Activated CD4-positive, alpha-beta memory T cell treated with anti-CD3 and anti-CD28 coated beads for 36 hours (primary cell): ENCODE measurements around the gene CD3E. TPM values are rescaled to one million over a fixed set of nuclear protein-coding genes. Genes with fewer than 3 reads are reported as not detected.

ENCODE experiments used
- CTCF ChIA-PET: fragments of 350-600 bp; sonication (Branson Sonifier 250); formaldehyde crosslinking; loops from one replicate; lab custom pipeline; 2021; ENCODE audit warnings: antibody characterized with exemption, inconsistent platforms; lab: Charles Lee
- POLR2A ChIA-PET: fragments of 350-600 bp; sonication (Branson Sonifier 250); formaldehyde crosslinking; loops from one replicate; lab custom pipeline; 2021; ENCODE audit warnings: antibody characterized with exemption; lab: Charles Lee
- DNase-seq: peaks from one replicate; pipeline ENCODE4 v3.0.0-alpha.2; 2020
- H3K27ac Mint-ChIP-seq: one replicate; pipeline ENCODE4 v1.8.0; 2021; ENCODE audit warnings: mixed read lengths
- H3K27me3 Mint-ChIP-seq: one replicate; pipeline ENCODE4 v1.8.0; 2021; ENCODE audit warnings: mixed read lengths
- H3K36me3 Mint-ChIP-seq: one replicate; pipeline ENCODE4 v1.8.0; 2021; ENCODE audit warnings: mixed read lengths
- H3K4me1 Mint-ChIP-seq: one replicate; pipeline ENCODE4 v1.8.0; 2021; ENCODE audit warnings: low read depth, mixed read lengths
- H3K4me3 Mint-ChIP-seq: one replicate; pipeline ENCODE4 v1.8.0; 2021; ENCODE audit warnings: mild to moderate bottlenecking, mixed read lengths
- H3K9me3 Mint-ChIP-seq: one replicate; pipeline ENCODE4 v1.8.0; 2021; ENCODE audit warnings: mixed read lengths
- intact Hi-C: fragments of 100-400 bp; cut with micrococcal nuclease; formaldehyde crosslinking; loops from one replicate; pipeline ENCODE4 v1.15.1; 2023
- total RNA-seq, 2 experiments: library from RNA; stranded (reverse); gene quantifications; one replicate each; pipeline ENCODE4 v1.2.3, GENCODE V29; 2021

Gene CD3E
- total RNA-seq, 2 experiments from 2014 or later = 476 to 488 TPM

- ChIA-PET POLR2A (interaction anchor here (1.0 to 1.4 kb wide), 2 partner anchors 111 to 119 kb away, joined by 3 to 11 read pairs; partner anchors contain the start of gene JAML), CTCF (interaction anchor here (0.8 to 5.0 kb wide), 4 partner anchors 10 to 197 kb away, joined by 3 to 29 read pairs (median 18); partner anchors contain the start of gene CD3E)
- Mint-ChIP-seq H3K4me3 (peak overlapping the region; percentile 82), H3K36me3 (peaks cover 48% of the 10 kb centered on the region), H3K27ac (peak overlapping the region; percentile 98), H3K4me1 (peaks cover 51% of the 10 kb centered on the region), H3K27me3 (no peaks in the 10 kb centered on the region), H3K9me3 (no peaks in the 10 kb centered on the region)
- intact Hi-C loops = loop anchor here (2.0 to 5.0 kb wide), 4 partner anchors 54 to 196 kb away; no protein-coding TSS in a partner anchor
- peak; percentile 68 for DNase-seq
Measured at GRCh38 chr11:118343248-118343647, 38.7 kb downstream of the CD3E start.

GRCh38 chr11:118343981-118344515 is 39.5 kb downstream of the CD3E start, which contains the start of gene CD3G:
Gene CD3G, plus strand, starts transcription at chr11:118344344. Its CDS starts 80 bp downstream, at chr11:118344424.
- POLR2A ChIA-PET = interaction anchor here (0.6 kb wide), 2 partner anchors 107 to 145 kb away, joined by 3 read pairs; no protein-coding TSS in a partner anchor
- intact Hi-C loops = loop anchor here (1.0 to 5.0 kb wide), 7 partner anchors 9 to 197 kb away; partner anchors contain the start of gene UBE4A
- H3K9me3 Mint-ChIP-seq = no peaks in the 10 kb centered on the region
- peak; percentile 81 for DNase-seq
- no peaks in the 10 kb centered on the region for H3K27me3 Mint-ChIP-seq
- H3K4me3 Mint-ChIP-seq = peak within 1 kb of the TSS; percentile 82
- CTCF ChIA-PET = interaction anchor here (0.7 to 5.1 kb wide), 5 partner anchors 9 to 146 kb away, joined by 3 to 34 read pairs (median 16); partner anchors contain the start of gene CD3E
- H3K4me1 Mint-ChIP-seq = peaks cover 52% of the 10 kb centered on the region
- peaks cover 47% of the 10 kb centered on the region for H3K36me3 Mint-ChIP-seq
- H3K27ac Mint-ChIP-seq = peak within 1 kb of the TSS; percentile 98

GRCh38 chr11:118349475-118349874 is 44.9 kb downstream of the CD3E start:
- CTCF ChIA-PET = interaction anchor here (0.9 to 2.5 kb wide), 3 partner anchors 54 to 178 kb away, joined by 3 to 7 read pairs (median 3); no protein-coding TSS in a partner anchor
- POLR2A ChIA-PET = interaction anchor here (1.5 kb wide), 1 partner anchor 9 kb away, joined by 3 read pairs; no protein-coding TSS in a partner anchor
- no peaks in the 10 kb centered on the region for H3K9me3 Mint-ChIP-seq
- H3K36me3 Mint-ChIP-seq = peaks cover 45% of the 10 kb centered on the region
- no peaks in the 10 kb centered on the region for H3K27me3 Mint-ChIP-seq
- H3K4me1 Mint-ChIP-seq = peaks cover 44% of the 10 kb centered on the region
- no peak for DNase-seq
- peak overlapping the region; percentile 20 for H3K27ac Mint-ChIP-seq
- intact Hi-C loops = no loop called here
- H3K4me3 Mint-ChIP-seq = no peak overlapping the region

GRCh38 chr11:118353084-118353710 is 48.7 kb downstream of the CD3E start:
- Mint-ChIP-seq H3K27ac (peak overlapping the region; percentile 71), H3K9me3 (no peaks in the 10 kb centered on the region), H3K4me3 (no peak overlapping the region), H3K4me1 (peaks cover 23% of the 10 kb centered on the region), H3K36me3 (peaks cover 33% of the 10 kb centered on the region), H3K27me3 (no peaks in the 10 kb centered on the region)
- CTCF ChIA-PET = interaction anchor here (0.6 to 4.3 kb wide), 15 partner anchors 10 to 182 kb away, joined by 3 to 19 read pairs (median 4); partner anchors contain the start of genes CD3D, CD3E and CD3G
- POLR2A ChIA-PET = no interaction called here
- intact Hi-C loops = loop anchor here (1.0 kb wide), 2 partner anchors 9 to 47 kb away; partner anchors contain the start of gene CD3G
- no peak for DNase-seq

- H3K27me3 Mint-ChIP-seq = peaks cover 2% of the 10 kb centered on the region
Measured at GRCh38 chr11:118358071-118358470, 53.5 kb downstream of the CD3E start.

GRCh38 chr11:118359295-118359958 is 54.9 kb downstream of the CD3E start, which contains the start of gene UBE4A:
Gene UBE4A, plus strand, starts transcription at chr11:118359600. Its CDS starts 5,481 bp downstream, at chr11:118365081.
- Mint-ChIP-seq H3K27me3 (peaks cover 2% of the 10 kb centered on the region), H3K4me1 (peaks cover 45% of the 10 kb centered on the region), H3K36me3 (peaks cover 9% of the 10 kb centered on the region), H3K4me3 (peak within 1 kb of the TSS; percentile 96), H3K27ac (peak within 1 kb of the TSS; percentile 93), H3K9me3 (no peaks in the 10 kb centered on the region)
- DNase-seq = peak; percentile 99
- CTCF ChIA-PET = interaction anchor here (1.1 to 2.2 kb wide), 4 partner anchors 12 to 188 kb away, joined by 3 to 11 read pairs (median 9); no protein-coding TSS in a partner anchor
- intact Hi-C loops = loop anchor here (1.0 to 5.0 kb wide), 5 partner anchors 15 to 215 kb away; partner anchors contain the start of genes ATP5MG and CD3G
- POLR2A ChIA-PET = interaction anchor here (0.7 to 1.3 kb wide), 4 partner anchors 11 to 250 kb away, joined by 3 to 4 read pairs (median 3); no protein-coding TSS in a partner anchor

More at GRCh38 chr11:118358071-118358470, 53.5 kb downstream of the CD3E start:
- H3K9me3 Mint-ChIP-seq = no peaks in the 10 kb centered on the region
- no peak overlapping the region for H3K4me3 Mint-ChIP-seq
- intact Hi-C loops = loop anchor here (2.0 to 5.0 kb wide), 4 partner anchors 13 to 213 kb away; partner anchors contain the start of genes ATP5MG and CD3G
- H3K4me1 Mint-ChIP-seq = peaks cover 41% of the 10 kb centered on the region
- CTCF ChIA-PET = no interaction called here
- peaks cover 8% of the 10 kb centered on the region for H3K36me3 Mint-ChIP-seq
- H3K27ac Mint-ChIP-seq = peak overlapping the region; percentile 93
- no peak for DNase-seq
- POLR2A ChIA-PET = interaction anchor here (0.6 kb wide), 1 partner anchor 16 kb away, joined by 6 read pairs; no protein-coding TSS in a partner anchor

GRCh38 chr11:118364956-118365615 is 60.6 kb downstream of the CD3E start:
- intact Hi-C loops = loop anchor here (2.0 kb wide), 1 partner anchor 34 kb away; no protein-coding TSS in a partner anchor
- DNase-seq = no peak
- H3K4me1 Mint-ChIP-seq = peaks cover 35% of the 10 kb centered on the region
- POLR2A ChIA-PET = interaction anchor here (0.5 kb wide), 1 partner anchor 162 kb away, joined by 3 read pairs; no protein-coding TSS in a partner anchor
- no peak overlapping the region for H3K27ac Mint-ChIP-seq
- CTCF ChIA-PET = interaction anchor here (0.7 to 3.8 kb wide), 7 partner anchors 13 to 193 kb away, joined by 3 to 14 read pairs (median 4); no protein-coding TSS in a partner anchor
- H3K36me3 Mint-ChIP-seq = peaks cover 26% of the 10 kb centered on the region
- no peak overlapping the region for H3K4me3 Mint-ChIP-seq
- no peaks in the 10 kb centered on the region for H3K27me3 Mint-ChIP-seq
- H3K9me3 Mint-ChIP-seq = no peaks in the 10 kb centered on the region

Other genes starting within 250 kb of the CD3E start
- not detected for gene TMPRSS4, start 227.7 kb upstream of the CD3E start, total RNA-seq
- under 1 TPM; 0.22 to 0.40 TPM for gene SMIM35, start 217.8 kb upstream of the CD3E start, total RNA-seq
- gene SCN4B, start 151.9 kb upstream of the CD3E start, total RNA-seq = under 1 TPM; 0.22 to 0.36 TPM
- not detected for gene SCN2B, start 128.1 kb upstream of the CD3E start, total RNA-seq
- 100 to 1,000 TPM; 155 to 163 TPM for gene JAML, start 79.7 kb upstream of the CD3E start, total RNA-seq
- gene MPZL3, start 52.4 kb upstream of the CD3E start, total RNA-seq = 10 to 100 TPM; 47.3 to 49.0 TPM
- gene MPZL2, start 40.4 kb upstream of the CD3E start, total RNA-seq = 10 to 100 TPM; 15.8 to 17.8 TPM
- gene CD3D, start 38.0 kb downstream of the CD3E start, total RNA-seq = 100 to 1,000 TPM; 321 to 346 TPM
- 100 to 1,000 TPM; 137 to 138 TPM for gene CD3G, start 39.6 kb downstream of the CD3E start, total RNA-seq
- 10 to 100 TPM; 39.1 to 40.4 TPM for gene UBE4A, start 54.9 kb downstream of the CD3E start, total RNA-seq
- gene ATP5MG, start 96.9 kb downstream of the CD3E start, total RNA-seq = 100 to 1,000 TPM; 298 to 306 TPM
- 10 to 100 TPM; 61.5 to 72.4 TPM for gene KMT2A, start 131.8 kb downstream of the CD3E start, total RNA-seq
- gene TTC36, start 222.7 kb downstream of the CD3E start, total RNA-seq = not detected
- 10 to 100 TPM in 1 of 2 experiments, 1 to 10 TPM in 1; 9.5 to 13.0 TPM for gene TMEM25, start 226.5 kb downstream of the CD3E start, total RNA-seq